ENCODE data around the gene GALNS.
"Not testable (repeated sequence)": the region's sequence is repeated elsewhere in the genome, so short reads cannot be mapped to it uniquely, and the experiment has no call there.

The GALNS gene

GRCh38 chr16:88783391-88784073, 73.2 kb downstream of the GALNS start:
- no peak for DNase-seq (ENCODE audit: low spot score)

- peak; percentile 51 for DNase-seq (ENCODE audit: low spot score)
Measured at GRCh38 chr16:88782454-88783390, 74.0 kb downstream of the GALNS start.

GRCh38 chr16:88781140-88782077, 75.3 kb downstream of the GALNS start:
- DNase-seq (ENCODE audit: low spot score): peak; percentile 53

- no peak for DNase-seq (ENCODE audit: low spot score)
Measured at GRCh38 chr16:88780142-88781062, 76.3 kb downstream of the GALNS start.

- DNase-seq (ENCODE audit: low spot score): no peak
Measured at GRCh38 chr16:88779406-88780141, 77.2 kb downstream of the GALNS start.

- DNase-seq (ENCODE audit: low spot score): no peak
Measured at GRCh38 chr16:88778541-88779065, 78.1 kb downstream of the GALNS start.

- no peak for DNase-seq (ENCODE audit: low spot score)
Measured at GRCh38 chr16:88778271-88778525, 78.5 kb downstream of the GALNS start.

GRCh38 chr16:88777471-88778270, 79.1 kb downstream of the GALNS start:
- DNase-seq (ENCODE audit: low spot score): no peak

- no peak for DNase-seq (ENCODE audit: low spot score)
Measured at GRCh38 chr16:88775825-88776224, 80.9 kb downstream of the GALNS start.

- no peak for DNase-seq (ENCODE audit: low spot score)
Measured at GRCh38 chr16:88774544-88775393, 82.0 kb downstream of the GALNS start.

GRCh38 chr16:88773812-88774291, 82.9 kb downstream of the GALNS start:
- DNase-seq (ENCODE audit: low spot score): no peak

GRCh38 chr16:88772871-88773811, 83.6 kb downstream of the GALNS start:
- no peak for DNase-seq (ENCODE audit: low spot score)

GRCh38 chr16:88771781-88772180, 85.0 kb downstream of the GALNS start:
- DNase-seq (ENCODE audit: low spot score): not testable (repeated sequence)

- DNase-seq (ENCODE audit: low spot score): no peak
Measured at GRCh38 chr16:88771294-88771772, 85.4 kb downstream of the GALNS start.

GRCh38 chr16:88770461-88771293, 86.1 kb downstream of the GALNS start:
- DNase-seq (ENCODE audit: low spot score): peak; percentile 94

All from NAMALWA (cell line).